Spleen (tissue), 11 donors: ENCODE results near the gene RIC1. TPM values are rescaled to one million over a fixed set of nuclear protein-coding genes. Genes with fewer than 3 reads are reported as not detected.
"Not testable (repeated sequence)": the region's sequence is repeated elsewhere in the genome, so short reads cannot be mapped to it uniquely, and the experiment has no call there.

Source experiments
- DNase-seq: peaks from one replicate; pipeline ENCODE4 v3.0.0-alpha.2; 2020
- H3K27ac ChIP-seq, 8 donors: fragments of 200-600 bp; sonication (generic) in 7 of 8; 1 replicate in 4 of 8; 2 replicates in 4 of 8; pipeline versions ENCODE4 v1.5.0 to v1.8.0; 2016 to 2021; ENCODE audit warnings: inconsistent platforms in 4 of 8, mild to moderate bottlenecking in 4 of 8, moderate library complexity in 1 of 8
- H3K27me3 ChIP-seq, 7 donors: fragments of 200-600 bp; sonication (generic) in 6 of 7; replicated peaks in 1 of 7; 1 replicate in 4 of 7; 2 replicates in 3 of 7; pipeline versions ENCODE4 v1.5.0 to v1.8.0; 2016 to 2021; ENCODE audit warnings: inconsistent platforms in 3 of 7, mild to moderate bottlenecking in 1 of 7
- H3K36me3 ChIP-seq, 6 donors: fragments of 200-600 bp; sonication (generic) in 5 of 6; 1 replicate in 4 of 6; 2 replicates in 2 of 6; pipeline versions ENCODE4 v1.5.0 to v1.8.0; 2016 to 2021; ENCODE audit warnings: inconsistent platforms in 2 of 6
- H3K4me1 ChIP-seq, 6 donors: fragments of 200-600 bp; sonication (generic) in 5 of 6; 1 replicate in 3 of 6; 2 replicates in 3 of 6; pipeline versions ENCODE4 v1.5.0 to v1.8.0; 2016 to 2021; ENCODE audit warnings: inconsistent platforms in 3 of 6
- H3K4me3 ChIP-seq, 8 donors: fragments of 200-600 bp; sonication (generic) in 7 of 8; 1 replicate in 4 of 8; 2 replicates in 4 of 8; pipeline versions ENCODE4 v1.5.0 to v1.8.0; 2016 to 2021; ENCODE audit warnings: inconsistent platforms in 4 of 8, mild to moderate bottlenecking in 4 of 8, moderate library complexity in 2 of 8
- H3K9me3 ChIP-seq, 8 donors: fragments of 200-600 bp; sonication (generic) in 7 of 8; 1 replicate in 4 of 8; 2 replicates in 4 of 8; pipeline versions ENCODE4 v1.5.0 to v1.8.0; 2016 to 2021; ENCODE audit warnings: inconsistent platforms in 4 of 8
- POLR2A ChIP-seq, 3 donors: fragments of 450-650 bp; IDR thresholded peaks; one replicate each; pipeline ENCODE4 v1.5.1; 2017; ENCODE audit warnings: antibody characterized with exemption in 3 of 3, mild to moderate bottlenecking in 1 of 3
- POLR2AphosphoS5 ChIP-seq, 3 donors: sonication (generic); formaldehyde crosslinking; IDR thresholded peaks; one replicate each; pipeline ENCODE4 v1.5.1; 2017; ENCODE audit warnings: antibody characterized with exemption in 3 of 3
- WGBS, 5 donors: extraction: QIAGEN DNeasy Blood & Tissue Kit in 3 of 5; methylation state at CpG; one replicate each; pipeline versions ENCODE4 v1.1.5 to v1.1.7; 2013 to 2018; 5-methylcytosine and 5-hydroxymethylcytosine counted together
- intact Hi-C: fragments of 100-400 bp; cut with DNase I; formaldehyde crosslinking; loops from one replicate; pipeline ENCODE4 v1.15.0; 2023; ENCODE audit warnings: low total_unique reads
- polyA plus RNA-seq, 3 donors: library from polyadenylated mRNA; stranded (reverse); fragments of 200-250 nt; gene quantifications; one replicate each; pipeline ENCODE4 v1.2.1, GENCODE V29; 2013
- total RNA-seq, 7 donors: library from RNA; depleted of rRNA in 3 of 7; stranded (reverse); fragments of >200 nt in 3 of 7; fragmentation: NEBNext Ultra II Directional in 4 of 7; extraction: Animal tissue kit (Norgen Biotek cat#: 25700) in 4 of 7; gene quantifications; one replicate each; pipeline versions ENCODE4 v1.1.0 to v1.2.1, GENCODE V29; 2016 to 2021
- TF ChIP-seq, protein P1 (sequence below), 11 experiments: fragments of 200-600 bp in 7 of 11; fragments of 450-650 bp in 4 of 11; sonication (generic) in 4 of 11; IDR thresholded peaks in 8 of 11; conservative IDR thresholded peaks in 3 of 11; 1 replicate in 7 of 11; 2 replicates in 4 of 11; pipeline versions ENCODE4 v1.4.0 to v1.8.0; 2016 to 2021; ENCODE audit warnings: antibody characterized with exemption in 11 of 11, inconsistent platforms in 4 of 11, mild to moderate bottlenecking in 1 of 11
- donor health status: healthy with polysubstance abuse.
- donor health status: DM: no; HTN: no; CAD: no; lungs with moderate emphysema.
- donor health status: DM: no; HTN: no; CAD: no.
- donor health status: Bipolar disorder and iron deficiency.
- donor health status: healthy.
- donor health status: DM: no; HTN: no; CAD: no.
- donor health status: DM: yes; HTN: yes; CAD: no.

RIC1 gene
- total and polyA plus RNA-seq, 10 donors = 4.9 to 68.7 (median 34.5) TPM

DNA sequence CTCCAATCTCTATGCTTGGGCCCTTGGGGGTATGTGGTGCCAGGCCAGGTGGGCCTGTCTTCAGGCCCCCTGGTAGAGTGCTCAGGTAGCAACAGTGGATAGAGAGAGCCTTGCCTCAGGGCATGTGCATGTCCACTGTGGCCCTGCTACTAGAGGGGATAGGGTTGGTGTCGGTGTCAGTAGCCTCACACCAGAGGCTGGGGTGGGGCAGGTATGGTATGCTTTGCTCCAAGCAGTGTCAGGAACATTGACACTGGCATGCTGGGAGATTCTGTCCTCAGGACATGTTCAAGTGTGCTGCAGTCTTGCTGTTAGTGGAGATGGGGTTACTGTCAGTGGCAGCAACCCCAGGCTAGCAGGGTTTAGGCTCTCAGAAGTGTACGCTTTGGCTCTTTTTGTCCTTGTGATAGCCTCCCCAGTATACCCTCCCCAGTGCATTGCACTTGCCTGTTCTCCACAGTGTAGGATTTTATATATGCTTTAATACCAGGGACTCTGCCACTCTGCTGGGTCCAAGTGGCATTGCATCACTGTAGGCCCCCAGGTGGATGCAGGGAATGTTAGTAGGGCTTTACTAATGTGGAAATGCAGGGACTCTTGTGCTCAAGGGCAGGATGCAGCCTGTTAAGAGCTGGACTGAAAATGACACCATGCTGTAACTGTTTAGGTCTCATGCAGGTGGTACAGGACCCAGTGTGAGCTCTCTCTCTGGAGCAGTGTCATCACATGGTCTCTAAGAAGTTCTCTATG, 21.6 kb downstream of the RIC1 start:
- Histone ChIP-seq H3K36me3 (peaks cover 0 to 15% (median 0%) of the 10 kb centered on the region in 6 donors), H3K27me3 (no peaks in the 10 kb centered on the region), H3K4me1 (peaks cover 0 to 11% (median 2%) of the 10 kb centered on the region in 6 donors), H3K27ac (no peak overlapping the region), H3K9me3 (peaks cover 18 to 85% (median 68%) of the 10 kb centered on the region in 8 donors), H3K4me3 (no peak overlapping the region)
- TF ChIP-seq, protein P1, sequence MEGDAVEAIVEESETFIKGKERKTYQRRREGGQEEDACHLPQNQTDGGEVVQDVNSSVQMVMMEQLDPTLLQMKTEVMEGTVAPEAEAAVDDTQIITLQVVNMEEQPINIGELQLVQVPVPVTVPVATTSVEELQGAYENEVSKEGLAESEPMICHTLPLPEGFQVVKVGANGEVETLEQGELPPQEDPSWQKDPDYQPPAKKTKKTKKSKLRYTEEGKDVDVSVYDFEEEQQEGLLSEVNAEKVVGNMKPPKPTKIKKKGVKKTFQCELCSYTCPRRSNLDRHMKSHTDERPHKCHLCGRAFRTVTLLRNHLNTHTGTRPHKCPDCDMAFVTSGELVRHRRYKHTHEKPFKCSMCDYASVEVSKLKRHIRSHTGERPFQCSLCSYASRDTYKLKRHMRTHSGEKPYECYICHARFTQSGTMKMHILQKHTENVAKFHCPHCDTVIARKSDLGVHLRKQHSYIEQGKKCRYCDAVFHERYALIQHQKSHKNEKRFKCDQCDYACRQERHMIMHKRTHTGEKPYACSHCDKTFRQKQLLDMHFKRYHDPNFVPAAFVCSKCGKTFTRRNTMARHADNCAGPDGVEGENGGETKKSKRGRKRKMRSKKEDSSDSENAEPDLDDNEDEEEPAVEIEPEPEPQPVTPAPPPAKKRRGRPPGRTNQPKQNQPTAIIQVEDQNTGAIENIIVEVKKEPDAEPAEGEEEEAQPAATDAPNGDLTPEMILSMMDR (IDR thresholded peaks at IDR 0.05 in 8 of 11, conservative IDR thresholded peaks at IDR 0.05 in 3 of 11) = no peak
- intact Hi-C loops = no loop called here
- no peak for DNase-seq
- 91 to 100% (median 100%) methylated on average over 2 of the region's 2 CpGs for WGBS, 5 donors

DNA sequence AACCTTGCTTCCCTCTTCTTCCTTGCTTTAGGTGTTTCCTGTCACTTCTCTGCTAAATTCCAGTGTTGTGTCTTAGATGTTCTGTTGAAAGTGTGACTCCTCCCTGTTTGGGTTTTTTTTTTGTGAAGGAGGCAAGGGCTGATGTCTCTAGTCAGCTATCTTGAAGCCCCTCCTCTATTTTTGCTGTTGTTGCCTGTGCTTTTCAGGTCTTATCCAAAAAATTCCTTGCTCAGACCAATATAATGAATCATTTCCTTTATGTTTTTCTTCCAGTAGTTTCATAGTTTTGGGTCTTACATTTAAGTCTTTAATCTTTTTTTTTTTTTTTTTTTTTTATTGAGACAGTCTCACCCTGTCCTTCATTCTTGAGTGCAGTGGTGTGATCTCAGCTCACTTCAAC, 22.3 kb downstream of the RIC1 start:
- DNase-seq = no peak
- Histone ChIP-seq H3K4me1 (peaks cover 0 to 6% (median 2%) of the 10 kb centered on the region in 6 donors), H3K27me3 (no peaks in the 10 kb centered on the region), H3K4me3 (no peak overlapping the region), H3K27ac (no peak overlapping the region), H3K36me3 (peaks cover 0 to 15% (median 0%) of the 10 kb centered on the region in 6 donors), H3K9me3 (peaks cover 18 to 80% (median 68%) of the 10 kb centered on the region in 8 donors)
- intact Hi-C loops = no loop called here
- no peak for TF ChIP-seq POLR2A (IDR thresholded peaks at IDR 0.05)
- no peak for TF ChIP-seq POLR2AphosphoS5 (IDR thresholded peaks at IDR 0.05)
- TF ChIP-seq, protein P1 (IDR thresholded peaks at IDR 0.05 in 8 of 11, conservative IDR thresholded peaks at IDR 0.05 in 3 of 11) = no peak

DNA sequence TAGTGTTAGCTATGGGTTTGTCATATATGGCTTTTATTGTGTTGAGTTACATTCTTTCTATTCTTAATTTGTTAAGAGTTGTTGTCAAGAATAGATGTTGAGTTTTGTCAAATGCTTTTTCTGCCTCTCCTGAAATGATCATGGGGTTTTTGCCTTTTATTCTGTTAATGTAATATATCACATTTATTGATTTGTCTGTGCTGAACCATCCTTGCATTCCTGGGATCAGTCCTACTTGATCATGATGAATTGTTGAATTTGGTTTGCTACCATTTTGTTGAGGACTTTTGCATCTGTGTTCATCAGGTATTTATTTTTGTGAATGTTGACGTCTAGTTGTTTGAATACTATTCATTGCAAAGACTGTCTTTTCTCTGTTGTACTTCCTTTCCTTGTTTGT, 23.9 kb downstream of the RIC1 start:
- H3K36me3 ChIP-seq = peaks cover 0 to 27% (median 0%) of the 10 kb centered on the region in 6 donors
- H3K27me3 ChIP-seq = no peaks in the 10 kb centered on the region
- H3K9me3 ChIP-seq = peaks cover 18 to 71% (median 64%) of the 10 kb centered on the region in 8 donors
- DNase-seq = no peak
- TF ChIP-seq, protein P1 (IDR thresholded peaks at IDR 0.05 in 8 of 11, conservative IDR thresholded peaks at IDR 0.05 in 3 of 11) = no peak
- no peak for TF ChIP-seq POLR2A (IDR thresholded peaks at IDR 0.05)
- no peak for TF ChIP-seq POLR2AphosphoS5 (IDR thresholded peaks at IDR 0.05)
- peaks cover 0 to 14% (median 0%) of the 10 kb centered on the region in 6 donors for H3K4me1 ChIP-seq
- H3K4me3 ChIP-seq = no peak overlapping the region
- no peak overlapping the region for H3K27ac ChIP-seq
- intact Hi-C loops = no loop called here
- 94 to 100% (median 96%) methylated on average over 1 of the region's 1 CpG for WGBS, 5 donors

DNA sequence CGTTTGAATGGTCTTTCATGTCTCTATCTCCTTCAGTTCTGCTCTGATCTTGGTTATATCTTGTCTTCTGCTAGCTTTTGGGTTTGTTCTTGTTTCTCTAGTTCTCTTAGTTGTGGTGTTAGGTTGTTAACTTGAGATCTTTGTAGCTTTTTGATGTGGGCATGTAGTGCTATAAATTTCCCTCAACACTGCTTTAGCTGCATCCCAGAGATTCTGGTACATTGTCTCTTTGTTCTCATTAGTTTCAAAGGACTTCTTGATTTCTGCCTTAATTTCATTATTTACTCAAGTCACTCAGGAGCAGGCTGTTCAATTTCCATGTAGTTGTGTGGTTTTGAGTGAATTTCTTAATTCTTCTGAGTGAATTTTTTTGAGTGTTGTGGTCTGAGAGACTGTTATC, 33.9 kb downstream of the RIC1 start:
- peaks cover 0 to 33% (median 3%) of the 10 kb centered on the region in 6 donors for H3K4me1 ChIP-seq
- DNase-seq, H3K27ac ChIP-seq, intact Hi-C loops, H3K27me3 ChIP-seq, H3K4me3 ChIP-seq: not testable (repeated sequence)
- peaks cover 0 to 46% (median 28%) of the 10 kb centered on the region in 8 donors for H3K9me3 ChIP-seq
- 78 to 94% (median 86%) methylated on average over 1 of the region's 1 CpG for WGBS, 5 donors
- peaks cover 0 to 60% (median 7%) of the 10 kb centered on the region in 6 donors for H3K36me3 ChIP-seq
